ENCODE measurements around the gene CCR4.

Gene CCR4

GRCh38 chr3:32994045-32994444 lies 42.6 kb downstream of the CCR4 start:
- no peak for DNase-seq (ENCODE audit: extremely low read depth, low read depth)
- no peak for TF ChIP-seq CTCF (IDR thresholded peaks at IDR 0.05; ENCODE audit: low read depth, low read length)

DNA sequence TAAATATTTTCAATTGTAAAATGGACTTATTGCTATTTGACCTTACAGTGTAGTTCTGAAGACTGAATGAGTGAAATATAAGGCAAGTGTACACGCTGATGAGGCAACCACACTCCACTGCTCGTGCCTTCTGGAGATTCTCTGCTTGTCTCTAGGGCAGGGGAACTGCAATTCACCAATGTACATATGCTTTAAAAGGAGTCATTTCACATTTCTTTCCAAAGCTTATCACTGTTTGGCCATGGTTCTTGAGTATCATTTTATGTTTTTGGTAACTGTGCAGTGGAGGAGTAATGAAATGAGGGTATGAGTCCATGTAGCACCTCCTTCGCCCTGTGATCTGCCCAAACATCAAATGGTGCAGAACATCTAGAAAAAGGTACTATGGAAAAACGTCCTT lies 43.7 kb downstream of the CCR4 start:
- TF ChIP-seq CTCF (IDR thresholded peaks at IDR 0.05; ENCODE audit: low read depth, low read length): no peak
- no peak for DNase-seq (ENCODE audit: extremely low read depth, low read depth)

DNA sequence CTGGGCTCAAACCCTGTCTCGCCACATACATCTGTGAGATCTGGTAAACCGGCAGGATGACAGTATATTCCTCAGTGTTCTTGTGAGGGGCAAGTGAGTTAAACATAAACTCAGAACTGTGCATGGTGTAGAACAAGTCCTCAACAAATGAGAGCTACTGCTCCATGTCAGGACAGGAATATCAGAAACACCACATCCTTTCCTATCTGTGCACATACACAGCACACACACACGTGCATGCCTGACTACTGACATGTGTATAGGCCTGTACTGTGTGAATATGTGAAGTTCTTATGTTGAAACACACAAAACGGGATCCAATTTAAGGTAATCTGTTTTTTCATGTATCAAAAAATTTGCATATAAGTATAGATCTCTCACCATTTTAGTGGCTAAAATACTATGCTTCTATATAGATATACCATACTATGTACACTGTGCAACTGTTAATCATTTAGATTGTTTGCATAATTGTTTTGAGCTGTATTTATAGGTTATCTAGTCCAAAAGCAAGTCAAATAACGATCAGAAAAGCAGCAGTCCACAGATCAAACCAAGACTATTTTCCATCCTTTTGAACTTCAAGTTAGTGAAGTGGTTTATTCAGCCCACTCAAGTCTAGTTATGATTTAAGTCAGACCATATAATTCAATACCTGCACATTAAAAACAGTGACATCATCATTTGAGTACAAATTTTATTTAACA lies 44.8 kb downstream of the CCR4 start:
- TF ChIP-seq CTCF (IDR thresholded peaks at IDR 0.05; ENCODE audit: low read depth, low read length): no peak
- no peak for DNase-seq (ENCODE audit: extremely low read depth, low read depth)

GRCh38 chr3:32996755-32997091 lies 45.3 kb downstream of the CCR4 start:
- TF ChIP-seq CTCF (IDR thresholded peaks at IDR 0.05; ENCODE audit: low read depth, low read length): no peak
- DNase-seq (ENCODE audit: extremely low read depth, low read depth): no peak

DNA sequence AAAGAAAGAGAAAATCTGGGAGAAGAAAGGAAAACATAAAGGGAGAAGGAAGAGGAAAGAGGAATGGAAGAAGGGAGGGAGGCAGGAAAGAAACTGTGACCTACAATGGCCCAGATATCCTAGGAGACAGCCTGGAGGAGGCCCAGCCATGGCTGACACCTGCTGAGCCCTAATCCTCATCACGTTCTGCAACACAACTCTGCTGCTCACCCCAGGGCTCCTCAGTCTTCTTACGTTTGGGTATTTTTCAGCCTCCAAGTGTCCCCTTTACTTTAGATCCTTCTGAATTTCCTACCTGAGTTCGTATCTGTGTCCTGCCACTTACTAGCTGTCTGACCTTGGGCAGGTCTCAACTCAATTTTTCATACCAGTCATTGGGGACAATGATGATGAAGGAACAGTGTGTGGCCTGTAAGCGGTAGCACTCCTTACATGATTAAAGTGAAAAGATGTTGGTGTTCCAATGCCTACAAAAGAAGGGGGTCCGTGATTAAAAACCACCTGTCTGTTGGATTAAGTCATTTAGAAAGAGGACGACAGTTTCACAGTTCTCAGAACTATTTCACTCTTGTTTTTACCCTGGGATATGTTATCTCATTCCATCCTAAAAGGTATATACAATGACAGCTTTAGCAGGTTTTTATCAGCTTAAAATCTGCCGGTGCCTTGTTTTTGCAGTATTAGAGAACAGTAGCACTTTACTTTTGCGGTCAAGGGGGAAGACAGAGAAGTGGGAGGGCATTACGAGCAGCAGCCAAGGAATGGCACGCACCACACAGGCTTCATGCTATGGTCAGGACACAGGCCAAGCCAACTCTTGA lies 47.4 kb downstream of the CCR4 start:
- no peak for TF ChIP-seq CTCF (IDR thresholded peaks at IDR 0.05; ENCODE audit: low read depth, low read length)
- DNase-seq (ENCODE audit: extremely low read depth, low read depth): no peak

DNA sequence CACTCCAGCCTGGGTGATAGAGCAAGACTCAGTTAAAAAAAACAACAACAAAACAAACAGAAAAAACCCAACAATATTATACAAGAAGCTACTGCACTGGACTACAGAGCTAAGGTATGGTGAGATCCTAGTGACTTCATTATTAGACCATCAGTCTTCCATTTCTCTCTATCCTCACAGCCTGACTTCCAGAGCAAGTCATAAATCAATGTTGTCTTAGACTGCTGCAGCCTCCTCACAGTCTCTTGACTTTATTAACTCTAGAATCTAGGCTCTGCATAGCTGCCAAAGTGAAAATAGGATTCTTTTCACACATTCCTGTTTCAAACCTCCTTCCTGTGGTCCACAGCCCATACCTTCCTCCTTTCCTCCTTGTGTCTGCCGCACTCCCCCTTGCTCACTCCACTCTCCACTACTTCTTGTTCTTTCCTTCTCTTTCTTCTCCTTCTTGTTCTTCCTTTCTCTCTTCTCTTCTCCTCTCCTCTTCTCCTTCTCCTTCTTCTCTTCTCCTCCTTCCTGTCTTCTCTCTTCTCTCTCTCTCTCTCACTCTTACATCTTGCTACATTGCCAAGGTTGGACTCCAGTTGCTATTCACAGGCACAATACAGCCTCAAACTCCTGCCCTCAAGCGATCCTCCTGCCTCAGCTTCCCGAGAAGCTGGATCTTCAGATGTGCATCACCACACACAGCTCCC lies 49.4 kb downstream of the CCR4 start:
- no peak for DNase-seq (ENCODE audit: extremely low read depth, low read depth)
- no peak for TF ChIP-seq CTCF (IDR thresholded peaks at IDR 0.05; ENCODE audit: low read depth, low read length)

DNA sequence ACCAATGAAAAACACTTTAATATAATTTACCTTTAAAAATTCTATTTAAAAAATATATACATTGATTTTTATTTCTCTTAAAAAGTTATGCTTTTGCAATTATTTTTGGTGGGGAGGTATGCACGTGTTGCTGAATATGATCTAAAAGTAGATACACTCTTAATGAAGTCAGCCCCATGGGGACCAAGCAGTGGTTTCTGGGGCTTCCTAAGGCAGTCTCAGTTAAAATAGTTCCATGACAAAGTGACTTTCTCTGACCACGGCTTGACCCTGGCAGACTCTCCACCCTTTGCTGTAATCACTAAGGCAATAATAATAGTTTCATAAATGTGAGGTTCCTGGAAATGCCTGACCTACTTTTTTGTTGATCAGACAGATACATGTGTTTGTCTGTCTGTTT lies 50.4 kb downstream of the CCR4 start:
- no peak for TF ChIP-seq CTCF (IDR thresholded peaks at IDR 0.05; ENCODE audit: low read depth, low read length)
- no peak for DNase-seq (ENCODE audit: extremely low read depth, low read depth)
